Stimulated activated CD4-positive, alpha-beta T cell treated with anti-CD3 and anti-CD28 coated beads, Interleukin-2, amount 100 ng/mL, for 48 hours (primary cell): ENCODE results near the gene LILRA2.
"Not testable (repeated sequence)": the region's sequence is repeated elsewhere in the genome, so short reads cannot be mapped to it uniquely, and the experiment has no call there.

ENCODE experiments used
- DNase-seq, 2 donors: peaks; one replicate each; pipeline ENCODE4 v3.0.0-alpha.2; 2020

Gene LILRA2

GRCh38 chr19:54573330-54573872 is at the start of gene LILRA2:
LILRA2 (plus strand) TSS chr19:54573790; CDS start chr19:54573879, 89 bp downstream.
- no peak for DNase-seq

- no peak for DNase-seq
Measured at GRCh38 chr19:54525636-54526035, 48.0 kb upstream of the LILRA2 start.

- no peak for DNase-seq
Measured at GRCh38 chr19:54526972-54527371, 46.6 kb upstream of the LILRA2 start.

- DNase-seq: no peak
Measured at GRCh38 chr19:54530866-54531265, 42.7 kb upstream of the LILRA2 start.

GRCh38 chr19:54532528-54532927 is 41.1 kb upstream of the LILRA2 start:
- DNase-seq: no peak

- no peak for DNase-seq
Measured at GRCh38 chr19:54533476-54533875, 40.1 kb upstream of the LILRA2 start.

- no peak for DNase-seq
Measured at GRCh38 chr19:54534156-54534555, 39.4 kb upstream of the LILRA2 start.

- DNase-seq: no peak
Measured at GRCh38 chr19:54535601-54536000, 38.0 kb upstream of the LILRA2 start.

GRCh38 chr19:54536956-54537355 is 36.6 kb upstream of the LILRA2 start:
- no peak for DNase-seq

- DNase-seq: no peak
Measured at GRCh38 chr19:54541712-54542111, 31.9 kb upstream of the LILRA2 start.

- DNase-seq: no peak
Measured at GRCh38 chr19:54548806-54549205, 24.8 kb upstream of the LILRA2 start.

- no peak for DNase-seq
Measured at GRCh38 chr19:54549224-54549623, 24.4 kb upstream of the LILRA2 start.

- no peak for DNase-seq
Measured at GRCh38 chr19:54551293-54551692, 22.3 kb upstream of the LILRA2 start.

- no peak for DNase-seq
Measured at GRCh38 chr19:54551950-54552912, 21.4 kb upstream of the LILRA2 start.

GRCh38 chr19:54552913-54553310 is 20.7 kb upstream of the LILRA2 start:
- DNase-seq: no peak

- no peak for DNase-seq
Measured at GRCh38 chr19:54554006-54554405, 19.6 kb upstream of the LILRA2 start.

- DNase-seq: no peak
Measured at GRCh38 chr19:54554896-54555295, 18.7 kb upstream of the LILRA2 start.

- DNase-seq: no peak
Measured at GRCh38 chr19:54556194-54556593, 17.4 kb upstream of the LILRA2 start.

- no peak for DNase-seq
Measured at GRCh38 chr19:54558339-54558738, 15.3 kb upstream of the LILRA2 start.

- no peak for DNase-seq
Measured at GRCh38 chr19:54560881-54561385, 12.7 kb upstream of the LILRA2 start.

GRCh38 chr19:54561840-54562239 is 11.8 kb upstream of the LILRA2 start:
- DNase-seq: no peak

- not testable (repeated sequence) for DNase-seq
Measured at GRCh38 chr19:54563206-54563605, 10.4 kb upstream of the LILRA2 start.

- DNase-seq: no peak
Measured at GRCh38 chr19:54570316-54570715, 3.3 kb upstream of the LILRA2 start.
